ENCODE results near the gene IGF2R. TPM values are rescaled to one million over a fixed set of nuclear protein-coding genes. Genes with fewer than 3 reads are reported as not detected.

The IGF2R gene
- total RNA-seq, 4 donors from 2014 or later = 48.8 to 106 (median 92.3) TPM

DNA sequence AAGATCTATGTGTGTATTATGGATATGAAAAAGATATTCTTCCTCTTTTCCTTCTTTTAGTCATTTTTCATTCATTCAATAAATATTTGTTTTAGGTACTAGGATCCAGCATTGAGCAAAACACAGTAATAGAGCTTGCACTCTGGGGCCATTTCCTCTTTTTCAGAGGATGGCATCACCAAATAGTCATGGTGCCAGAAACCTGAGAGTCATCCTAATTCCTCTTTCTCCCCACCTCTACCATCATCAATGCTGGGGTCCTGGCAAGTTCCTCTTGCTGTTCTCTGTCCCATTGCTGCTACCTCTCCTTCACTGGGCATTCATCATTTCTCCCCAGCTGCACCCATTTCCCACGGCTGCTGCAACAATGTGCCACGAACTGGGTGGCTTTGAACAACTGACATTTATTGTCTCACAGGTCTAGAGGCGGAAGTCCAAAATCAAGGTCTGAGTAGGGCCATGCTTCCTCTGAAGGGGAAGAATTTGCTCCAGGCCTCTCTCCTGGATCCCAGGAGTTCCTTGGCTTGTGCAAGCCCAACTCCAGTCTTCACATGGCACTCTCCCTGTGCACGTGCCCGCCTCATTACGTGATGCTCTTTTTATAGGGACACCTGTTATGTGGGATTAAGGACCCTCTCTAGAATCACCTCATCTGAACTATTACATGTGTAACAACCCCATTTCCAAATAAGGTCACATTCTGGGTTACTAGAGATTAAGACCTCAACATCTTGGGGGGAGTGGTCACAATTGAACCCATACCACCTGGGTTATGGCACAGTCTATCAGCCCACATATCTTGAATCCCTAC lies 9.5 kb upstream of the IGF2R start:
- in situ Hi-C loops (cut with MboI; ENCODE audit: low pct_ligation_motif_present in 1 of 4, low pct_unique_long_range_greater_than_20kb in 1 of 4, low sequenced_read_pairs in 3 of 4) = loop anchor here in 1 of 4 donors (25.0 kb wide), 1 partner anchor 272 kb away; the partner anchor contains the start of gene SOD2
- Histone ChIP-seq H3K27ac (peak overlapping the region; percentile 17 to 62 (median 42)), H3K27me3 (no peaks in the 10 kb centered on the region), H3K9me3 (no peaks in the 10 kb centered on the region), H3K4me1 (no peaks in the 10 kb centered on the region), H3K36me3 (no peaks in the 10 kb centered on the region), H3K4me3 (no peak overlapping the region)
- intact Hi-C loops (cut with DNase I; ENCODE audit: low total_unique reads) = no loop called here
- WGBS, 2 donors (ENCODE audit: low coverage in 1 of 2) = 90% methylated on average over 6 of the region's 6 CpGs; no CpG with 5 or more reads in 1 of the 2 donors
- TF ChIP-seq POLR2AphosphoS5 (IDR thresholded peaks at IDR 0.05) (no peak), POLR2A (IDR thresholded peaks at IDR 0.05) (no peak), EP300 (IDR thresholded peaks at IDR 0.05; ENCODE audit: low read depth) (no peak), CTCF (IDR thresholded peaks at IDR 0.05) (no peak)
- DNase-seq = no peak

DNA sequence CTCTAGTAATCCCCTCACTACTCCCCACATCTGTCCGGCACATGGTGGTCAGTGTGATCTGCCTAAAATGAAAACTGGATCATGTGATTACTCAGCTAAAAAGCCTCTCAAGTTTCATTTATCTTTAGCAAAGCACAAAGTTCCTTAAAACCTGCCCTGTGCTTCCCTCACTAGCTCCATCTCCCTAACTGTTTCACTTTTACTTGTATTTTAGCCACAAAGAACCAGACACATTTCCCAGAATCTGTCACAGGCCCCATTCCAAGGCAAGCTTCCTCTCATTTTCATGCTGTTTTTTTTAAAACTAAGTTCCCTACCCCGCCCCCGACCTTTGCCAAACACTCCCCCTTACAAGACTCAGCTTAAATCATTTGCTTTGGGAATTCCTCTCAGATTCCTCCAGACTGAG lies 8.9 kb upstream of the IGF2R start:
- Histone ChIP-seq H3K4me1 (no peaks in the 10 kb centered on the region), H3K9me3 (no peaks in the 10 kb centered on the region), H3K27me3 (no peaks in the 10 kb centered on the region), H3K27ac (peak overlapping the region; percentile 17 to 62 (median 42)), H3K4me3 (no peak overlapping the region), H3K36me3 (no peaks in the 10 kb centered on the region)
- intact Hi-C loops (cut with DNase I; ENCODE audit: low total_unique reads) (no loop called here), in situ Hi-C loops (cut with MboI; ENCODE audit: low pct_ligation_motif_present in 1 of 4, low pct_unique_long_range_greater_than_20kb in 1 of 4, low sequenced_read_pairs in 3 of 4) (loop anchor here in 1 of 4 donors (25.0 kb wide), 1 partner anchor 273 kb away; the partner anchor contains the start of gene SOD2)
- no peak for TF ChIP-seq POLR2A (IDR thresholded peaks at IDR 0.05)
- TF ChIP-seq CTCF (IDR thresholded peaks at IDR 0.05) = no peak
- no peak for TF ChIP-seq POLR2AphosphoS5 (IDR thresholded peaks at IDR 0.05)
- no peak for TF ChIP-seq EP300 (IDR thresholded peaks at IDR 0.05; ENCODE audit: low read depth)
- DNase-seq = no peak
- 67 to 80% methylated on average over 1 to 3 of the region's 3 CpGs for WGBS, 2 donors (ENCODE audit: low coverage in 1 of 2)

DNA sequence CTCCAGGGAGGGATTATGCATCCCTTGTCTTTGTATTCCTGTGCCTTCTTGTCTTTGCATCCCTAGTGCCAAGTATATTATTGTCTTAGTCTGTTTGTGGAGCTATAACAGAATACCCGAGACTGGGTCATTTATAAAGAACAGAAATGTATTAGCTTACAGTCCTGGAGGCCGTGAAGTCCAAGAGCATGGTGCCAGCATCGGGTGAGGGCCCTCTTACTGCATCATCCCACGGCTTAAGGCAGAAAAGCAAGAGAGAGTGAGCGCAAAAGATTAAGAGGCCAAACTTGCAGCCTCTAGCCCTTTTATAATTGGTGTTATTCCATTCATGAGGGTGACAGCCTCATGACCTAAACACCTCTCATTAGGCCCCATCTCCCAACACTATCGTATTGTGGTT lies 8.4 kb upstream of the IGF2R start:
- no peak for TF ChIP-seq POLR2A (IDR thresholded peaks at IDR 0.05)
- no peak for TF ChIP-seq POLR2AphosphoS5 (IDR thresholded peaks at IDR 0.05)
- no peak for TF ChIP-seq CTCF (IDR thresholded peaks at IDR 0.05)
- no peak for TF ChIP-seq EP300 (IDR thresholded peaks at IDR 0.05; ENCODE audit: low read depth)
- DNase-seq = no peak
- 91 to 100% methylated on average over 1 to 6 of the region's 6 CpGs for WGBS, 2 donors (ENCODE audit: low coverage in 1 of 2)
- intact Hi-C loops (cut with DNase I; ENCODE audit: low total_unique reads) (no loop called here), in situ Hi-C loops (cut with MboI; ENCODE audit: low pct_ligation_motif_present in 1 of 4, low pct_unique_long_range_greater_than_20kb in 1 of 4, low sequenced_read_pairs in 3 of 4) (loop anchor here in 1 of 4 donors (25.0 kb wide), 1 partner anchor 273 kb away; the partner anchor contains the start of gene SOD2)
- H3K27ac ChIP-seq = peak overlapping the region; percentile 17 to 62 (median 42)
- no peaks in the 10 kb centered on the region for H3K27me3 ChIP-seq
- H3K4me1 ChIP-seq = no peaks in the 10 kb centered on the region
- H3K36me3 ChIP-seq = no peaks in the 10 kb centered on the region
- no peak overlapping the region for H3K4me3 ChIP-seq
- no peaks in the 10 kb centered on the region for H3K9me3 ChIP-seq

- in situ Hi-C loops (cut with MboI; ENCODE audit: low pct_ligation_motif_present in 1 of 4, low pct_unique_long_range_greater_than_20kb in 1 of 4, low sequenced_read_pairs in 3 of 4) (loop anchor here in 1 of 4 donors (25.0 kb wide), 1 partner anchor 274 kb away; the partner anchor contains the start of gene SOD2), intact Hi-C loops (cut with DNase I; ENCODE audit: low total_unique reads) (no loop called here)
- DNase-seq = no peak
- no peak for TF ChIP-seq EP300 (IDR thresholded peaks at IDR 0.05; ENCODE audit: low read depth)
- no peak for TF ChIP-seq CTCF (IDR thresholded peaks at IDR 0.05)
- no peak for TF ChIP-seq POLR2A (IDR thresholded peaks at IDR 0.05)
- TF ChIP-seq POLR2AphosphoS5 (IDR thresholded peaks at IDR 0.05) = no peak
- Histone ChIP-seq H3K9me3 (no peaks in the 10 kb centered on the region), H3K4me3 (no peak overlapping the region), H3K4me1 (no peaks in the 10 kb centered on the region), H3K27ac (no peak overlapping the region), H3K36me3 (no peaks in the 10 kb centered on the region), H3K27me3 (no peaks in the 10 kb centered on the region)
- WGBS, 2 donors (ENCODE audit: low coverage in 1 of 2) = 80 to 93% methylated on average over 1 to 2 of the region's 2 CpGs
Observed at GRCh38 chr6:159961528-159961927, 7.4 kb upstream of the IGF2R start.
